Naive B cell (primary cell): ENCODE measurements around the gene GNB1. TPM values are rescaled to one million over a fixed set of nuclear protein-coding genes. Genes with fewer than 3 reads are reported as not detected.
A peak's percentile ranks its signal among the peaks of the same experiment; 100 is the strongest.

Source experiments
- ATAC-seq, 2 donors: fragments of 150-1000 bp; cut with Tn5 transposase; 2 replicates each; pipeline ENCODE4 v1.10.0; 2021; ENCODE audit warnings: low read depth in 2 of 2, mild to moderate bottlenecking in 2 of 2, moderate library complexity in 2 of 2
- DNase-seq: peaks from one replicate; pipeline ENCODE4 v3.0.0; 2022
- H3K27ac Mint-ChIP-seq, 6 donors: one replicate each; pipeline ENCODE4 v1.8.0; 2020 to 2022; ENCODE audit warnings: mild to moderate bottlenecking in 6 of 6, mixed read lengths in 6 of 6, moderate library complexity in 5 of 6, inconsistent platforms in 2 of 6
- H3K27me3 Mint-ChIP-seq, 3 donors: one replicate each; pipeline ENCODE4 v1.8.0; 2021 to 2022; ENCODE audit warnings: mixed read lengths in 3 of 3, mild to moderate bottlenecking in 1 of 3
- H3K36me3 Mint-ChIP-seq, 2 donors: one replicate each; pipeline ENCODE4 v1.8.0; 2020 to 2022; ENCODE audit warnings: mixed read lengths in 2 of 2, inconsistent platforms in 1 of 2, mild to moderate bottlenecking in 1 of 2
- H3K4me1 Mint-ChIP-seq, 3 donors: one replicate each; pipeline ENCODE4 v1.8.0; 2020 to 2022; ENCODE audit warnings: mixed read lengths in 3 of 3, inconsistent platforms in 1 of 3, mild to moderate bottlenecking in 1 of 3, moderate library complexity in 1 of 3
- H3K4me3 Mint-ChIP-seq, 8 donors: one replicate each; pipeline ENCODE4 v1.8.0; 2020 to 2022; ENCODE audit warnings: mild to moderate bottlenecking in 8 of 8, mixed read lengths in 8 of 8, moderate library complexity in 8 of 8, inconsistent platforms in 2 of 8
- H3K9me3 Mint-ChIP-seq, 7 donors: one replicate each; pipeline ENCODE4 v1.8.0; 2020 to 2022; ENCODE audit warnings: mixed read lengths in 7 of 7, mild to moderate bottlenecking in 5 of 7, inconsistent platforms in 2 of 7, moderate library complexity in 1 of 7
- polyA plus RNA-seq, 6 donors: library from polyadenylated mRNA; unstranded; fragments of 300-500 nt; fragmentation: Illumina TruSeq; gene quantifications; one replicate each; pipeline ENCODE4 v1.2.3, GENCODE V29; 2021; ENCODE audit warnings: low read depth in 6 of 6

GNB1 gene
- polyA plus RNA-seq, 6 donors from 2014 or later, result 57.9 to 131 (median 92.3) TPM

DNA sequence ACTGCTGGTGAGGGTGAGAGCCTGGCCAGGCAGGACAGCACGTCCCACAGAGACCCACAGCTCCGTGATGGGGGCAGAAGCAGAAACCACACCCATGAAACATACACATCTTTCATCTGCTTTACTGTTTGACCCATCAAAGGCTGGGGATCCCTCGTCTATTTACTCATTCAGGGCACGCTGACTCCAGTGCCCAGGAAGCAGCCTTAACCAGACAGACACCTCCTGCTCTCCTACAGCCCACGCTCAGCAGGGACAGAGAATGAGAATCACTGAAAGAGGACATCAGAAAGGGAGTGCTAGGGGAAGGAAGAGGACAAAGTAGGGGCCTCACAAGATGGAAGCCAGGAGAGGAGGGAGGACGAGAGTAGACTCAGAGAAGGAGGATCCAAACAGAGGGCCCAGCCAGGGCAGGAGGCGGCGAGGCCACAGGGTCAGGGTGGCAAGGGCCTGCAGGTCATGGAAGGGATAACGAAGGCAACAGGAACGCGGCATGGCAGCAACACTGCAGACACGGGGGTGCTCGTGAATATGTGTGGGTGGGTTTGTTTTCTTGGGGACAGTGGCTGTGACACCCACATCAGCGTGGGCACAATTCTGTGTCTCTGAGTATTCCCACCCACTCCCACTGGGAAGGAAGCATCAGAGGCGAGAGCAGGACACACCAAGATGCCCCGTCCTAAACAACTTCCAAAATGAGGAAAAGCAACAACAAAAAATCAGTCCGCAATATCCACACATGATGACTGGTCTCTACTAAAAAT, 97.2 kb downstream of the GNB1 start:
- Mint-ChIP-seq H3K4me1 (peaks cover 27 to 41% (median 34%) of the 10 kb centered on the region in 3 donors), H3K27ac (peak overlapping the region in 5 of 6 donors; percentile 64 to 93 (median 88)), H3K9me3 (no peaks in the 10 kb centered on the region), H3K36me3 (peaks cover 7 to 17% of the 10 kb centered on the region in 2 donors), H3K4me3 (no peak overlapping the region), H3K27me3 (no peaks in the 10 kb centered on the region)
- DNase-seq (no peak), ATAC-seq (no peak)

DNA sequence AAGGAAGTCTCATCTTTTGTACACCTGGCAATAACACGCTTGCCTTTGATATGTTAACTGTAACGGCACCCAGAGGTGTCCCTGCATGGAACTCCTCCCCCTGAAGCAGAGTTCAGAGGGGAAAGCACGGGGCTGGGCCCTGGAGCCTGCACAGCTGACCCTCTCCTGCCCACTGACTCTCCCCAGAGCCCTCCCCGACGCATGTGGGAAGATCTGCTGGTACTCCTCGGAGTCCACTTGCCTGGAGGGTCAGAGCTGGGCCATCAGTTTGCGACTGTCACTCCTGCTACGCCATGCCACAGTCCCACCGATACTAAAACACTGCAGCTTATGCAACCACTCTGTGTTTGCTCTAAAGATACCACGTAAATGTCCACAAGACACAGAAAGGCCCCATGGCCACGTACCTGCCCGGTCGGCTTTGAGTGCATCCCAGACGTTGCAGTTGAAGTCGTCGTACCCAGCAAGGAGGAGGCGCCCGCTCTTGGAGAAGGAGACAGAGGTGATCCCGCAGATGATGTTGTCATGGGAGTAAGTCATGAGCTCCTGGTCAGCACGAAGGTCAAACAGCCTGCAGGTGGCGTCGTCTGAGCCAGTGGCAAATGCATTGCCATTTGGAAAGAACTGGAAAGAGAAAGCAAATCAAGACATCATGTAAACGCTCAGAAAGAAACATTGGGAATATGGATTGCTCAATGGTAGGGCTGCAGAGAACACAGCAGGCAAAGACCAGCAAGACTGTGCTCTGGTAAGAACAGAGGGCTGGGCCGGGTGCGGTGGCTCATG, 102.0 kb downstream of the GNB1 start:
- Mint-ChIP-seq H3K27me3 (no peaks in the 10 kb centered on the region), H3K4me3 (peak overlapping the region in 1 of 8 donors; percentile 22), H3K36me3 (peaks cover 14 to 19% of the 10 kb centered on the region in 2 donors), H3K27ac (peak overlapping the region in 5 of 6 donors; percentile 66 to 88 (median 75)), H3K9me3 (no peaks in the 10 kb centered on the region), H3K4me1 (peaks cover 10 to 15% (median 14%) of the 10 kb centered on the region in 3 donors)
- no peak for DNase-seq
- ATAC-seq, result no peak

DNA sequence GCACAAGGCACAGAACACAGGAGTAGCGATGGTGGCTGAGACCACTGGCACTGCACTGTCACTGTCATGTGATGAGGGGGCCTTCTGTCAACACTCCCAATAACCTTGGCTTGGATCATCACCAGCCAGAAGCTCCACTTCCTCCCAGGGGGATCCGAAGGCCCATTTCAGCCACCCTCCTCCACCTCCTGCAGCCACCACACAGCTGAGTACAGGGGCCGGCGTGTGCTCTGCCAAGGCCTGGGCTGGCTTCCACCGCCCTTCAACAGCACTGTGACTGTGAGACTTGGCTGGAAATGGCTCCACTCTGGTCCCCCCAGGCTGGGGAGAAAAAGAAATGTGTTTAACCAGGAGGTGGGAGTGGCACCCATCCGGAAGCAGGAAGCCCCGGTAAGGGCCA, 102.8 kb downstream of the GNB1 start:
- H3K27me3 Mint-ChIP-seq, result no peaks in the 10 kb centered on the region
- peaks cover 7 to 19% of the 10 kb centered on the region in 2 donors for H3K36me3 Mint-ChIP-seq
- H3K27ac Mint-ChIP-seq, result peak overlapping the region in 2 of 6 donors; percentile 26 to 32

DNA sequence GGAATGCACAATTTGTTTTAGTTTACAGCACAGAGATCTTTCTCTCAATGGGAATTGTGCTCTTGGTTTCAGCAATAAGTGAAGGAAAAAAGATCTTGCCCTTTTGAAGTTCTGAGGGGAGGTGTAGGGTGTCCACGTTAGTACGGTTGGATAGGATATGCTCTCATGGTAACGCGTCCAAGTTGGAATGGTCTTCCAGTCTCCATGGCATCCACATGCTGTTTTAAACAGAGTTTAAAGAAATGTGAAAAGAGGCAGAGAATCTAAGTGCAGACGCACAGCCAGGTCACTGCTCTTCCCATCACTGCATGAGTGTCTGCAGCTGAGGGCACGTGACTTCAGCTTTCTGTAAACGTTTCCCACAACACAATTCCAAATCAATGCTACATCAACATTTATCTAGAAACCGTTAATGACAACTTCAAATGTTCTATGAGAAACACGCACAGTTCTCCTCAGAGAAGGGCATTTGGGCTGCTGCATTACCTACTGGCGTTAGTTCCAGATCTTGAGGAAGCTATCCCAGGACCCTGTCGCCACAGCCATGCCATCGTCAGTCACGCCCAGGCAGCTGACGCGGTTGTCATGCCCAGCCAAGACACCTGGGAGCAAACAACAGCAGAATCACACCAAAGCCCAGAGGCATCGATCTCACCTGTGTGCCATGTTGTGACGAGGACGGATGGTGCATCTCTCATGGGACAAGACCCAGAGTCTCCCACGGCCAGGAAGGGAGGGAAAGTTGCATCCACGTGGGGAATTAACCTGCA, 103.9 kb downstream of the GNB1 start:
- H3K36me3 Mint-ChIP-seq, result peaks cover 7 to 19% of the 10 kb centered on the region in 2 donors

More for the DNA sequence above, 102.8 kb downstream of the GNB1 start:
- no peak for DNase-seq
- Mint-ChIP-seq H3K4me3 (no peak overlapping the region), H3K9me3 (no peaks in the 10 kb centered on the region), H3K4me1 (peaks cover 7 to 16% (median 13%) of the 10 kb centered on the region in 3 donors)
- no peak for ATAC-seq

DNA sequence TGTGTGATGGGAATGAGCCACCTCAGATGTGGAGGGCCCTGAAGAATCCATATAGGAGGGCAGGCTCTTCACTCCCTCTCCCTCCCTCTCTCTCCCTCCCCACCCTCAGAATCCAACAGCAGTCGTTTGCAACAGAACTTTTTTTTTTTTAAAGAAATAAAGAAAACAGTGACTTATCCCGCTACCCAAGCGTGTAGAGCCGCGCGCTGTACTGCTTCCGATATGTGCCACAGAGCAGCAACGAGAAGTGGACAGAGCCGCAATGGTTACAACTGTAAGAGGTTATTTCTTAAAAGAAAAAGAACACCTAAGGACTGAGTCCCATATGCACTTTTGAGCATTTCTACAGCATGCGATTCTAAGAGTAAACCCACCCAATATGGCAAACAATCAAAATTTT, 105.2 kb downstream of the GNB1 start:
- H3K4me3 Mint-ChIP-seq, result no peak overlapping the region
- ATAC-seq, result no peak

More for the DNA sequence above, 103.9 kb downstream of the GNB1 start:
- ATAC-seq (no peak), DNase-seq (no peak)
- Mint-ChIP-seq H3K9me3 (no peaks in the 10 kb centered on the region), H3K4me1 (peaks cover 8 to 22% (median 21%) of the 10 kb centered on the region in 3 donors), H3K27ac (peak overlapping the region in 3 of 6 donors; percentile 4 to 78 (median 26)), H3K4me3 (no peak overlapping the region), H3K27me3 (no peaks in the 10 kb centered on the region)

DNA sequence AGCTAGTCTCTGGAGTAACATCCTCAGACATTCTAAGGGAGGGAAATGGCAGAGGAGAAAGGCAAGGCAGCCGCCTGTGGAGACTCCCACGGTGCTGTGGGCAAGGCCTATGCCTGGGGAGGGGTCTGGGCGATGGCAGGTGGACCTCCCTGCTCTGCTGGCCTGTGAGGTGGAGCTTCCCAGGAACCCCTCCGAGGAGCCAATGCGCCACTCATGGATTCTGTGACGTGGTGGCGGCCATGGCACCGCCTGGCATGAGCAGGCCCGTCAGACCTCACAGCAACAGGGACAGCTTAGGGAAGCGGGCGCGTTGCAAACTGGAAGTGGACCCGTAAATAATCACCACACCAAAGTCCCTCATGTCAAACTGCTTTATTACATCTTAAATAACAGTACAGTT, 106.0 kb downstream of the GNB1 start:
- peaks cover 25 to 41% (median 40%) of the 10 kb centered on the region in 3 donors for H3K4me1 Mint-ChIP-seq
- peaks cover 7 to 19% of the 10 kb centered on the region in 2 donors for H3K36me3 Mint-ChIP-seq
- H3K27me3 Mint-ChIP-seq, result no peaks in the 10 kb centered on the region
- ATAC-seq (no peak), DNase-seq (no peak)
- no peaks in the 10 kb centered on the region for H3K9me3 Mint-ChIP-seq
- peak overlapping the region in 3 of 6 donors; percentile 12 to 84 (median 67) for H3K27ac Mint-ChIP-seq
- no peak overlapping the region for H3K4me3 Mint-ChIP-seq

More for the DNA sequence above, 105.2 kb downstream of the GNB1 start:
- Mint-ChIP-seq H3K9me3 (no peaks in the 10 kb centered on the region), H3K27ac (no peak overlapping the region), H3K27me3 (no peaks in the 10 kb centered on the region), H3K36me3 (peaks cover 7 to 19% of the 10 kb centered on the region in 2 donors), H3K4me1 (peaks cover 17 to 35% (median 33%) of the 10 kb centered on the region in 3 donors)
- DNase-seq, result no peak

DNA sequence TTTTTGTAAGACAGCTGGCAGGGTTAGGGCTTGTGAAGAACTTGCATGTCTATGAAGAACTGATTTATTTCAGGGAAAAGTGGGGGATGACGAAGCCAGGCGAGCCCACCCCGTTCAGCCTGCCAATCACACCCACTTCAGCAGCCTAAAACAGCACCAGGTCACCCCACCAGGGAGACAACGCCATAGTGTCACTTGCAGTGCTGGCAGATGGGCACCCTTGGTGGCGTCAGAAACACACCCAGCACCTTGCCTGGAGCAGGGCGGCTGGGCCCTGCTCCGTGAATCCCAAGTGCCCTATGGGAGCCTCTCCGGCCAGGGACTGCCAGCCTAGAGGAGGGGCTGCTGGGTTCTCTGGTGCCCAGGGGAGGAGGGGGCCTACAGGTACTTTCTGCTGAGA, 107.6 kb downstream of the GNB1 start:
- H3K4me1 Mint-ChIP-seq, result peaks cover 31 to 47% (median 45%) of the 10 kb centered on the region in 3 donors
- peak overlapping the region; percentile 68 to 100 (median 86) for H3K27ac Mint-ChIP-seq
- H3K4me3 Mint-ChIP-seq, result peak overlapping the region in 7 of 8 donors; percentile 65 to 82 (median 75)
- no peak for DNase-seq
- ATAC-seq, result no peak
- H3K27me3 Mint-ChIP-seq, result no peaks in the 10 kb centered on the region
- H3K36me3 Mint-ChIP-seq, result peaks cover 7 to 11% of the 10 kb centered on the region in 2 donors
- no peaks in the 10 kb centered on the region for H3K9me3 Mint-ChIP-seq

DNA sequence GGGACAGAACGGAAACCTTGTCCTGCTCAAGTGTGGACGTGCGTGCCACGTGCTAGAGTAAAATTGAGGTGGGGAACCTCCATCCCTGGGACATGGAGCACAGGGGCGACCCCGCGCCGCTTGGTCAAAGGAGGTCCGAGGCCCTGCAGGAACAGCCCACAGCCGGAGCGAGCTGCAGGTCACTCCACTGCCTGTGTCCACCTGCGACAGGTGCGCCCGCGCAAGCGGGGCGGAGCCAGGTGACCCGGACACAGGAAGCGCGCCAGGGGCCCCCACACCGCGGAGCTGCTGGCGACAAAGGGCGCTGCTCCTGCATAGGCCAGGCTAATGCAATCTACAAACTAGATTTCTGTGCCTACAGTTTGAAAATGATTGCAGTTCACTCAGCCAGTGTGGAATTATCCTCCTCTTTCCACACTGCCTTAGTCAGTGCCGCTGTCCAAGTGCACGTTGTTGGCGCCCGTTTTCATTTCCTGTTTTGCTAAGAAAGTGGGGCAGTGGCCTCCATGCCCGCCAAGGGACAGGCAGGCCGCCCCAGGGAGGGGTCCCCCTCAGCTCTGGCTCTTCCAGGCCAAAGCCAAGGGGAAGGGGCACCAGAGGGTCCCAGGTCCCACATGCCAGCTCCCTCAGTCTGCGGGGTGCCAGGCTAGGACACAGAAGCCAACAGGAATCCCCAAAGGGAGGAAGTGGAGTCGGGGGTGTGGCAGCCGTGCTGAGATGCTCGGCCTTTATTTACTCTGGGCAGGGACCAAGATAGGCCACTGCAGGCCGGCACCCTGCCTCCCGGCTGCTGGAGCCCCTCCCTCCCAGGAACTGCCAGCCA, 108.3 kb downstream of the GNB1 start:
- no peak for ATAC-seq
- peaks cover 7 to 11% of the 10 kb centered on the region in 2 donors for H3K36me3 Mint-ChIP-seq

DNA sequence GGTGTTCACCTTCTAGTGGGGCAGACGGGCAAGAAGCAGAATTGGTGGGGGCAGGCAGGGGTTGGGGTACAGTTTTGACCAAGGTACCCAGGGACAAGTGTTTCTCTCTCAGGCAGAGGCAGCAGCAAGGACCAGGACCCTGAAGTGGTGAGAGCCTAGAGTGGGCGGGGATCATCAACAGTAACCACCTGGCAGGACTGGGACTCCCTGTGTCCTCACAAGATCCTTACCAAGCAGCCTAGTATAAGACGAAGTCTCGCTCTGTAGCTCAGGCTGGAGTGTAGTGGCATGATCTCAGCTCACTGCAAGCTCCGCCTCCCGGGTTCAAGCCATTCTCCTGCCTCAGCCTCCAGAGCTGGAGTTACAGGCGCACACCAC, 109.4 kb downstream of the GNB1 start:
- peak overlapping the region; percentile 92 to 100 (median 98) for H3K27ac Mint-ChIP-seq
- H3K4me1 Mint-ChIP-seq, result peaks cover 40 to 54% (median 54%) of the 10 kb centered on the region in 3 donors
- ATAC-seq (no peak), DNase-seq (no peak)
- H3K4me3 Mint-ChIP-seq, result peak overlapping the region in 7 of 8 donors; percentile 70 to 94 (median 82)
- no peaks in the 10 kb centered on the region for H3K9me3 Mint-ChIP-seq
- peaks cover under 1% of the 10 kb centered on the region in 2 donors for H3K36me3 Mint-ChIP-seq
- H3K27me3 Mint-ChIP-seq, result no peaks in the 10 kb centered on the region

More for the DNA sequence above, 108.3 kb downstream of the GNB1 start:
- Mint-ChIP-seq H3K4me3 (peak overlapping the region; percentile 65 to 82 (median 72)), H3K27ac (peak overlapping the region; percentile 76 to 100 (median 88)), H3K4me1 (peaks cover 32 to 45% (median 45%) of the 10 kb centered on the region in 3 donors), H3K27me3 (no peaks in the 10 kb centered on the region), H3K9me3 (no peaks in the 10 kb centered on the region)
- DNase-seq, result peak; percentile 51

DNA sequence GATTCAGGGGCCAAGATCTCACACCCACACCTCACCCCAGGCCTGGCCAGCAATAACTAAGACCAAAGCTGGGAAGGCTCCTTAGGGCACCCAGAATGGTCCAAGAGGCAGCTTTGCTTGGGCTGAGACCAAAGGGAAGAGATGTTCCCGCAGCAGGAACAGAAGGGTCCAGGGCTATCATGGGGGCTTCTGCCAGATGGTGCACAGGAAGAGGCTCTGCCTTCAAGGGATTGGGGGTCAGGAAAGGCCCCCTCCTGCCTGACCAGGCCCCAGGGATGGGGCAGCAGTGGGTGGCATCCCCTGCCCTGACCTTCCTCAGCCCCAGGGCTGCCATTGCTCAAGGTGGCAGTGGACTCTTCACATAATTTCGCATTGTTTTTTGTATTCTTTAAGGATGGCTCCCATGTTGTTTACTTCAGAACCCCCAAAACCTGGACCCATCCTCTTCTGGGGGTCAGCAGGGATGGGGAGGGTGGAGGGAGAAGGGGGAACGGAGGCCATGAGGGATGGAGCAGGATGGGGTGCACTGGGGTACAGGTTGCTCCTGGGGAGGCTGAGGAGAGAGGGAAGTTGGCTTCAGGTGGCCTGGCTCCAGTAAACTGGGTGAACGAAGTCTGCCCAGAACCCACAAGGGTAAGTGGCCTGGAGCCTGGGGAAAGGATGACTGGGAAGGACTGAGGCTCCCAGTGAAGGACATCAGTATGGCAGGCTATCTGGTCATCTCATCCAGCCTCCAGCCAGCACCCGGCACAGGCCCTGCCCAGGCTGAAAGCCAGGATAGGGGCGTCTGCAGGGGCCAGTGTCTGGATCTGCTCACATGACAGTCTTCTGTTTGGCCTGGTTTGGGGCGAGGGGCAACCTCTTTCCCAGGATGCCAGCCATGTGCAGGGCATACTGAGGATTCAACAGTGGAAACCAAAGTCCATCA, 110.0 kb downstream of the GNB1 start:
- no peak for ATAC-seq
- no peaks in the 10 kb centered on the region for H3K27me3 Mint-ChIP-seq
- H3K36me3 Mint-ChIP-seq, result no peaks in the 10 kb centered on the region
- H3K27ac Mint-ChIP-seq, result peak overlapping the region; percentile 94 to 100 (median 99)
- peak overlapping the region; percentile 70 to 94 (median 86) for H3K4me3 Mint-ChIP-seq
- peaks cover 45 to 61% (median 59%) of the 10 kb centered on the region in 3 donors for H3K4me1 Mint-ChIP-seq
- no peaks in the 10 kb centered on the region for H3K9me3 Mint-ChIP-seq
- no peak for DNase-seq

DNA sequence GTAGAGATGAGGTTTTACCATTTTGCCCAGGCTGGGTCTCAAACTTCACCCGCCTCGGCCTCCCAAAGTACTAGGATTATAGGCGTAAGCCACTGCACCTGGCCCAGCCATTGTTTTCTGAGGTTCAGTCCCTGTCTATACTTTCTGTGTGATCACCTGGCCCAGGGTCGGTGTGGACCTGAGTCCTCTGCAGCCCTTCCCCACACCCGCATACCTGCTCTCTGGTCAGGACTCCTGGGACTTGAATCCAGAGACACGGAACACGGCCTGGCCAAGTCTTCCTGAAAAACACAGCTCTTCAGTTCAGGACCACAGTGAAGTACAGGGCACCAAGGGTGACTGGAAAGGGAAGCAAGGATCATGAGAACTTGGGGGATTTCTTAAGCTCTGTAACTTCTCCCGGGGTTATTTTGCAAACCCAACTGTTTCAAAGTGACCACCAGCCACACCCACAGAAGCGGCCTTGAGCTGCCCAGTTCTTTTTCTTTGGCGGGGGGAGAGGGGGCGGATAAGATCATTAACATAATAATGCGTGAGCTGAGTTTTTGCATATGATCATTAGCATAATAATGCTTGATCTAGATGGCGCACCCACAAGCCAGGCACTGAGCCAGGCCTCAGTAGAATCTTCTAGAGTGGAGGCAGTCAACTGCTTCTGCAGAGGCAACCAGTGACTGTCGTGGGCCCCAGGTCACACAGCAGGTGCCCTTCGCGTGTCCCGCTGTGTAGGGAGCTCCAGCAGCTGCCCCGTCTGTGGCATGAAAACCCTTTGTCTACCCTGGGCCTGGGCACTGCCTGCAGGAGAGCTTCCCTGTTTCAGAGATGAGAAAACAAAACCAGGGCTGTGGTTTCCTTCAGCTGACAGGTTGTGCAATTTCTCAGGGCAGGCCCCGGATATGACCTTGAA, 110.9 kb downstream of the GNB1 start:
- H3K4me1 Mint-ChIP-seq, result peaks cover 53 to 70% (median 68%) of the 10 kb centered on the region in 3 donors

More for the DNA sequence above, 110.9 kb downstream of the GNB1 start:
- Mint-ChIP-seq H3K4me3 (peak overlapping the region; percentile 70 to 94 (median 86)), H3K27me3 (no peaks in the 10 kb centered on the region), H3K36me3 (no peaks in the 10 kb centered on the region), H3K9me3 (no peaks in the 10 kb centered on the region), H3K27ac (peak overlapping the region; percentile 94 to 100 (median 99))
- peak; percentile 78 for DNase-seq
- peak; percentile 22 for ATAC-seq
